ENCODE results near the gene GABBR2. TPM values are rescaled to one million over a fixed set of nuclear protein-coding genes. Genes with fewer than 3 reads are reported as not detected.

Gene GABBR2
- total RNA-seq, 2 experiments from 2014 or later = not detected

DNA sequence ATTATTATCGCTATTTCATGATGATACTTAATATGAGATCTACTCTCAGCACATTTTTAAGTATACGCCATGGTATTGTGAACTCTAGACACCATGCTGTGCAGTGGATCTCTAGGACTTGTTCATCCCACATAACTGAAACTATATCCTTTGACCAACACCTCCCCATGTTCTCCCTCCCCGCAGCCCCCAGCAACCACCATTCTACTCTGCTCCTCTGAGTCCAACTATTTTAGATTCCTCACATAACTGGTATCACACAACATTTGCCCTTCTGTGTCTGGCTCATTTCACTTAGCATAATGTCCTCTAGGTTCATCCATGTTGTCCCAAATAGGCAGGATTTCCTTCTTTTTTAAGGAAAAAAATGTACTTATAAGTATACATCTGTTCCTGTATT, 446.7 kb downstream of the GABBR2 start:
- ChIA-PET POLR2A (no interaction called here), CTCF (ENCODE audit: unreplicated experiment) (no interaction called here)
- Histone ChIP-seq H4K20me1 (ENCODE audit: insufficient read depth, low read length) (no peaks in the 10 kb centered on the region), H3K36me3 (ENCODE audit: insufficient read depth, low read length) (no peaks in the 10 kb centered on the region), H3K79me2 (ENCODE audit: insufficient read depth, low read depth, low read length) (no peaks in the 10 kb centered on the region), H2AFZ (ENCODE audit: low read length) (no peak overlapping the region), H3K4me3 (ENCODE audit: low read depth, low read length, poor library complexity, severe bottlenecking) (no peak overlapping the region), H3K4me2 (ENCODE audit: low read length) (no peak overlapping the region), H3K9me3 (ENCODE audit: low read length) (no peaks in the 10 kb centered on the region), H3K9me2 (ENCODE audit: insufficient read depth, low read length) (no peaks in the 10 kb centered on the region), H3K4me1 (ENCODE audit: insufficient read depth, low read length, poor library complexity, severe bottlenecking) (peaks cover 3% of the 10 kb centered on the region), H3K27ac (ENCODE audit: low read depth, low read length, poor library complexity, severe bottlenecking) (no peak overlapping the region)
- DNase-seq (ENCODE audit: low spot score) = no peak
- no TSS peak for BruUV-seq (replicated peaks)
- intact Hi-C loops (cut with micrococcal nuclease; ENCODE audit: unreplicated experiment) = loop anchor here (5.0 kb wide), 1 partner anchor 145 kb away; the partner anchor contains the start of gene TRIM14
- TF ChIP-seq EZH2phosphoT487 (IDR thresholded peaks at IDR 0.05; ENCODE audit: borderline replicate concordance, low read depth, low read length) = no peak
- TF ChIP-seq, protein P1, sequence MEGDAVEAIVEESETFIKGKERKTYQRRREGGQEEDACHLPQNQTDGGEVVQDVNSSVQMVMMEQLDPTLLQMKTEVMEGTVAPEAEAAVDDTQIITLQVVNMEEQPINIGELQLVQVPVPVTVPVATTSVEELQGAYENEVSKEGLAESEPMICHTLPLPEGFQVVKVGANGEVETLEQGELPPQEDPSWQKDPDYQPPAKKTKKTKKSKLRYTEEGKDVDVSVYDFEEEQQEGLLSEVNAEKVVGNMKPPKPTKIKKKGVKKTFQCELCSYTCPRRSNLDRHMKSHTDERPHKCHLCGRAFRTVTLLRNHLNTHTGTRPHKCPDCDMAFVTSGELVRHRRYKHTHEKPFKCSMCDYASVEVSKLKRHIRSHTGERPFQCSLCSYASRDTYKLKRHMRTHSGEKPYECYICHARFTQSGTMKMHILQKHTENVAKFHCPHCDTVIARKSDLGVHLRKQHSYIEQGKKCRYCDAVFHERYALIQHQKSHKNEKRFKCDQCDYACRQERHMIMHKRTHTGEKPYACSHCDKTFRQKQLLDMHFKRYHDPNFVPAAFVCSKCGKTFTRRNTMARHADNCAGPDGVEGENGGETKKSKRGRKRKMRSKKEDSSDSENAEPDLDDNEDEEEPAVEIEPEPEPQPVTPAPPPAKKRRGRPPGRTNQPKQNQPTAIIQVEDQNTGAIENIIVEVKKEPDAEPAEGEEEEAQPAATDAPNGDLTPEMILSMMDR (conservative IDR thresholded peaks at IDR 0.05; ENCODE audit: low read length) = no peak

DNA sequence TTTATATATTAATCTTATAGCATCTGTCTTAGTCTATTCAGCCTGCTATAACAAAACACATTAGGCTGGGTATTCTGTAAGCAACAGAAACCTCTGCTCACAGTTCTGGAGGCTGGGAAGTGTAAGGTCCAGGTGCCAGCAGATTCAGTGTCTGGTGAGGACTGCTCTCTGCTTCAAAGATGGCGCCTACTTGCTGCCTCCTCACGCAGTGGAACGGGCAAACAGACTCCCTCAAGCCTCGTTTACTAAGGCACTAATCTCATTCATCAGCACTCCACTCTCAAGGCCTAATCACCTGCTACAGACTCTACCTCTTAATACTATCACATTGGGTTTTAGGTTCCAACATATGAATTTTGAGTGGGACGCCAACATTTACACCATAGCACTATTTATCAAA, 448.1 kb downstream of the GABBR2 start:
- DNase-seq (ENCODE audit: low spot score) = no peak
- H2AFZ ChIP-seq (ENCODE audit: low read length) = no peak overlapping the region
- H3K4me2 ChIP-seq (ENCODE audit: low read length) = no peak overlapping the region
- TF ChIP-seq EZH2phosphoT487 (IDR thresholded peaks at IDR 0.05; ENCODE audit: borderline replicate concordance, low read depth, low read length) = no peak
- TF ChIP-seq, protein P1 (conservative IDR thresholded peaks at IDR 0.05; ENCODE audit: low read length) = no peak
- ChIA-PET POLR2A (interaction anchor here (0.5 kb wide), 1 partner anchor 148 kb away, joined by 4 read pairs; no protein-coding TSS in a partner anchor), CTCF (ENCODE audit: unreplicated experiment) (no interaction called here)
- H3K4me1 ChIP-seq (ENCODE audit: insufficient read depth, low read length, poor library complexity, severe bottlenecking) = peaks cover 7% of the 10 kb centered on the region
- H3K27ac ChIP-seq (ENCODE audit: low read depth, low read length, poor library complexity, severe bottlenecking) = no peak overlapping the region
- no TSS peak for BruUV-seq (replicated peaks)
- H3K9me3 ChIP-seq (ENCODE audit: low read length) = no peaks in the 10 kb centered on the region
- H3K4me3 ChIP-seq (ENCODE audit: low read depth, low read length, poor library complexity, severe bottlenecking) = no peak overlapping the region
- H3K9me2 ChIP-seq (ENCODE audit: insufficient read depth, low read length) = no peaks in the 10 kb centered on the region
- no peaks in the 10 kb centered on the region for H3K79me2 ChIP-seq (ENCODE audit: insufficient read depth, low read depth, low read length)
- intact Hi-C loops (cut with micrococcal nuclease; ENCODE audit: unreplicated experiment) = loop anchor here (5.0 kb wide), 1 partner anchor 143 kb away; the partner anchor contains the start of gene TRIM14
- no peaks in the 10 kb centered on the region for H4K20me1 ChIP-seq (ENCODE audit: insufficient read depth, low read length)
- H3K36me3 ChIP-seq (ENCODE audit: insufficient read depth, low read length) = no peaks in the 10 kb centered on the region

DNA sequence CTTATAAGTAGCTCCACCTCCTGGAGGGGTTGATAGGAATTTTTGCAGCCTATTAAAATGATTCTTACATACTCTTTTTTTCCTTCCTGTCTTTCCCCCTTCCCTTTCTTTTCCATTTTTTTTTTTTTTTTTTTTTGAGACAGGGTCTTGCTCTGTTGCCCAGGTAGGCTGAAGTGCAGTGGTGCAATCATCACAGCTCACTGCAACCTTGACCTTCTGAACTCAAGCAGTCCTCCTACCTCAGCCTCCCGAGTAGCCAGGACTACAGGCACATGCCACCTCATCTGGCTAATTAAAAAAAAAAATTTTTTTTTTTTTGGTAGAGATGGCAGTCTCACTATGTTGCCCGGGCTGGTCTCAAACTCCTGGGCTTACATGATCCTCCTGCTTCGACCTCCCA, 448.9 kb downstream of the GABBR2 start:
- Histone ChIP-seq H3K4me1 (ENCODE audit: insufficient read depth, low read length, poor library complexity, severe bottlenecking) (peaks cover 10% of the 10 kb centered on the region), H4K20me1 (ENCODE audit: insufficient read depth, low read length) (no peaks in the 10 kb centered on the region), H3K4me3 (ENCODE audit: low read depth, low read length, poor library complexity, severe bottlenecking) (no peak overlapping the region), H3K9me2 (ENCODE audit: insufficient read depth, low read length) (no peaks in the 10 kb centered on the region), H3K27ac (ENCODE audit: low read depth, low read length, poor library complexity, severe bottlenecking) (no peak overlapping the region), H3K4me2 (ENCODE audit: low read length) (no peak overlapping the region), H2AFZ (ENCODE audit: low read length) (no peak overlapping the region), H3K36me3 (ENCODE audit: insufficient read depth, low read length) (no peaks in the 10 kb centered on the region), H3K9me3 (ENCODE audit: low read length) (no peaks in the 10 kb centered on the region), H3K79me2 (ENCODE audit: insufficient read depth, low read depth, low read length) (no peaks in the 10 kb centered on the region)
- POLR2A ChIA-PET = interaction anchor here (0.5 to 0.6 kb wide), 2 partner anchors 158 to 619 kb away, joined by 4 to 8 read pairs; no protein-coding TSS in a partner anchor
- no peak for TF ChIP-seq EZH2phosphoT487 (IDR thresholded peaks at IDR 0.05; ENCODE audit: borderline replicate concordance, low read depth, low read length)
- TF ChIP-seq, protein P1 (conservative IDR thresholded peaks at IDR 0.05; ENCODE audit: low read length) = peak; percentile 41
- CTCF ChIA-PET (ENCODE audit: unreplicated experiment) = no interaction called here
- BruUV-seq (replicated peaks) = no TSS peak
- no peak for DNase-seq (ENCODE audit: low spot score)
- intact Hi-C loops (cut with micrococcal nuclease; ENCODE audit: unreplicated experiment) = loop anchor here (5.0 kb wide), 2 partner anchors 142 to 202 kb away; partner anchors contain the start of genes NANS and TRIM14
